IPS-18a (cell line): Measurements from ENCODE around the gene SECISBP2.

Source experiments
- H3K27ac ChIP-seq: one replicate; pipeline ENCODE4 v1.5.1; 2013; ENCODE audit warnings: low read length
- H3K27me3 ChIP-seq: one replicate; pipeline ENCODE4 v1.6.1; 2013; ENCODE audit warnings: mild to moderate bottlenecking, low read length; ENCODE audit not compliant: control insufficient read depth, insufficient read depth
- H3K36me3 ChIP-seq: one replicate; pipeline ENCODE4 v1.6.1; 2013; ENCODE audit warnings: low read depth, low read length; ENCODE audit not compliant: control insufficient read depth
- H3K4me1 ChIP-seq: one replicate; pipeline ENCODE4 v1.6.1; 2013; ENCODE audit warnings: low read depth, low read length; ENCODE audit not compliant: control insufficient read depth
- H3K4me3 ChIP-seq: one replicate; pipeline ENCODE4 v1.5.1; 2013; ENCODE audit warnings: low read length
- H3K9ac ChIP-seq: one replicate; pipeline ENCODE4 v1.6.1; 2013; ENCODE audit warnings: mild to moderate bottlenecking, low read length, moderate library complexity
- H3K9me3 ChIP-seq: one replicate; pipeline ENCODE4 v1.6.1; 2013; ENCODE audit warnings: low read depth, low read length; ENCODE audit not compliant: control insufficient read depth

Gene SECISBP2

DNA sequence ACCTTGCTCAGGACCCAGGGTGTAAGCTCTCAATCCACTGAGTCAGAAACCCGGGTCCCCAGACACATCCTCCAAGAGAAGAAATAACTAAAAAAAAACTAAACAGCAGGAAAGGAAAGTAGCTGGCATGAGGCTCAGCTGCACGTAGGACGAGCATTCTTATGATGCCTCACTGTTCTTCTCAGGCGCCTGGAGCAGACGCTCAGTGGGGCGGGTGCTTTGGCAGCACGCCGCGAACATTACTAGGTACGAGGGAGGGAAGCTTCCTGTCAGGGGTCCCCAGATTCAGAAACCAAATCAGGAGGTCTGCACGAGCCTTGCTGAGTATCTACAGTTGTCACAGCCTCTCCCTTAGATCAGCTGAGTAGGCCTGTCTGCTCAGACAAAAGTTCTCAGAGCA is 85.8 kb downstream of the SECISBP2 start:
- Histone ChIP-seq H3K9me3 (no peaks in the 10 kb centered on the region), H3K36me3 (peaks cover 17% of the 10 kb centered on the region), H3K9ac (no peak overlapping the region), H3K27ac (no peak overlapping the region), H3K4me1 (no peaks in the 10 kb centered on the region), H3K27me3 (no peaks in the 10 kb centered on the region), H3K4me3 (no peak overlapping the region)

DNA sequence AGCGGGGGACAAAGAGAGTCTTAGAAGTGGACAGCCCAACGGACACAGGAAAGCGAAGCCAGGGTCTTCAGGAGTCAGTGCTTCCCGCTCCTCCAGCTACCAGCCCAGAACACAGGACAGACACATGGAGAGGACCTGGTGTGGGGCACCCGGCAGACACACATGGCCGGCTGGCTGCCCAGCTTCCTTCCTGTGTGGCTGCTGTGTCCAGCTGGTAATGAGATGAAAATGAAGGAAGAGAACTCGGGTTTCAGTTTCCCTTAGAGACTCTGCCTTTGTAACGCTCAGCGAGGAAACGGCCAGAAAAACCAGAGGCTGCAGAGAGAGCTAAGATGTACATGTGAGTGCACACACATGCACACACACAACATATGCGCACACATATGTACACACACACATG is 87.5 kb downstream of the SECISBP2 start:
- H3K9me3 ChIP-seq = no peaks in the 10 kb centered on the region
- H3K27me3 ChIP-seq = no peaks in the 10 kb centered on the region
- peaks cover 2% of the 10 kb centered on the region for H3K4me1 ChIP-seq
- no peak overlapping the region for H3K27ac ChIP-seq
- no peak overlapping the region for H3K9ac ChIP-seq
- peaks cover 8% of the 10 kb centered on the region for H3K36me3 ChIP-seq
- H3K4me3 ChIP-seq = no peak overlapping the region

- H3K36me3 ChIP-seq = no peaks in the 10 kb centered on the region
Observed at GRCh38 chr9:89407070-89407469, 88.8 kb downstream of the SECISBP2 start.

GRCh38 chr9:89408628-89409101 is 90.4 kb downstream of the SECISBP2 start:
- Histone ChIP-seq H3K27ac (no peak overlapping the region), H3K9me3 (no peaks in the 10 kb centered on the region), H3K9ac (no peak overlapping the region), H3K4me3 (no peak overlapping the region), H3K36me3 (no peaks in the 10 kb centered on the region), H3K27me3 (no peaks in the 10 kb centered on the region), H3K4me1 (peaks cover 30% of the 10 kb centered on the region)

More at GRCh38 chr9:89407070-89407469, 88.8 kb downstream of the SECISBP2 start:
- no peak overlapping the region for H3K4me3 ChIP-seq
- H3K27me3 ChIP-seq = no peaks in the 10 kb centered on the region
- H3K27ac ChIP-seq = no peak overlapping the region
- no peaks in the 10 kb centered on the region for H3K9me3 ChIP-seq
- no peak overlapping the region for H3K9ac ChIP-seq
- peaks cover 14% of the 10 kb centered on the region for H3K4me1 ChIP-seq
